NOMO-1 treated with DMSO at 0.1 percent for 48 hours (cell line): ENCODE results near the gene GASK1A.

Experiments
- DNase-seq: peaks from one replicate; lab custom pipeline; 2025; ENCODE audit not compliant: unreplicated experiment; lab: John Stamatoyannopoulos, UW

The GASK1A gene

GRCh38 chr3:42982645-42983412, 3.7 kb downstream of the GASK1A start:
- no peak for DNase-seq

DNA sequence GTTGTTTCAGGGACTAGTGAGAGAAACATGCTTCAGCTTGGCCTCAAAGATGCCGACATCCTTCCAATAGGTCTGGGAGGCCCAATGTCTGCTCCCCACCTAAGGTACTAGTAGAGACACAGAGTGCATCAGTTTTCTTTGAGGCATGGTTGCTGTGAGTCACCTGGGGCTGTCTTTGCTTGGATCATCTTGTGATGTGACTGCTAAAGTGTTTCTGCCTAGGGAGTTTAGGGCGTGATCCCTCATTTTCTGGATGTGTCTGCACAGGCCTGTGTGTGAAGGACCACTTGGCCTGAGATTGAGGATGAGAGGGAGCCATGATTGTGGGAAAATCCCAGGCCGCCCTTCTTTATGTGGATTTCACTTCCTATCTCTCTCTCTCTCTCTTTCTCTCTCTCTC, 4.8 kb downstream of the GASK1A start:
- no peak for DNase-seq

- no peak for DNase-seq
Measured at GRCh38 chr3:42984701-42985100, 5.6 kb downstream of the GASK1A start.

- DNase-seq, result no peak
Measured at GRCh38 chr3:42988097-42988496, 9.0 kb downstream of the GASK1A start.

GRCh38 chr3:42988566-42988965, 9.5 kb downstream of the GASK1A start:
- no peak for DNase-seq

DNA sequence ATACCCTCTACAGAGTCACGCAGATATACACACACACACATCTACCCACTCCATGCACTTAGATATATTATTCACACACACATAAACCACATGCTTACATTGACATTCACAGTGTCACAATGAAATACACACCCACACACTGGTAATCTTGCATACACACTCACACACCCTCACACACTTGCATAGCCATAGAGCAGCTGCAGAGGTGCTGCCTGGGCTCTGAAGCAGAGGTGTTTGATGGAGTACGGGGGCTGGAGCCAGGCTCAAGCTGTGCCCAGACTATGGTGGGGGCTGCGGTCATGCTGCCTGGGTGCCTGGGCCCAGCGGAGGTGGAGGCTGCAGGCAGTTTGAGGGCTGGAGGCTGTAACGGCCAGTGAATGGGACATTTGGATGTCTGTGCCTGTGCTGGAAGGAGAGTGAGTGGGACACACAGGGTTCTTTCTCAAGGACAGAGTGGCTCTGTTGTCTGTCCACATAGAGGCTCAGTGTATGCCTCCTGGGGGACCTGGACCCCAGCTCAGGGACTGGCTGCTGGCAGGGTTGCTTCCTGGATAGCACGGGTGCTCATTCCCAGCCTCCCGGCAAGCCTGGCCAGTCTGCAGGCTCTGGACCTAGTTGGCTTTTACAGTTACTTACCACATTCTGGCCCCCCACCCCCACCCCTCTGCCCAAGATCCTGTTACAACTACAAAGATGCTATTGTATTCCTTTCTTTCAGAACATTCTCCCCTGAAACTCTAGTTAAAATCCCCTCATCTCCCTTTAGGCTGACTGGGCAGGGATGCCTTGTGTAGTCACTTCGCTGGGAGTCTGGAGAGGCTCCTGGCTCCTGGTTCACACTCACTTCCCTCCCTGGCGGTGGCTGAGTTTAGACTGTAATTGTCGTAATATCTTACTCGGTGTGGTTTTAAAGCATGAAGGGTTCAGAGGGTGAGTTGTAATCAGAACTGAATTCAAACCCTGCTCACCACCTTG, 12.5 kb downstream of the GASK1A start:
- no peak for DNase-seq

DNA sequence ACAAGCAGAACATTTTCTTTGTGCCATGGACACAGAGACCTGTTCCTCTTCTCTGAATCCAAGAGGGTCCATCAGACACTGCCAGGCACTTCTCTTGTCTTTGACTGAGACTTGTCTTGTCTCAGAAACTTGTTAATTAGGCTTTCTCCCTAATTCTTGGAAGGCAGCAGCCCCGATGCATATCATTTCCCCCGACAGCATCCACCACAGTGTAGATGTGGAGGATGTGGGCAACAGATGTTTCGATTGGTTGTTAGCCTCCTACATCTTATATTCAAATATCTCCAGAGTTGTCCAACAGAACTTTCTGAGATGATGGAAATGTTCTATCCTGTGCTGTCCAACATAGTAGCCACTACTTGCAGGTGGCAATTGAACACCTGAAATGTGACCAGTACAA, 15.5 kb downstream of the GASK1A start:
- no peak for DNase-seq

DNA sequence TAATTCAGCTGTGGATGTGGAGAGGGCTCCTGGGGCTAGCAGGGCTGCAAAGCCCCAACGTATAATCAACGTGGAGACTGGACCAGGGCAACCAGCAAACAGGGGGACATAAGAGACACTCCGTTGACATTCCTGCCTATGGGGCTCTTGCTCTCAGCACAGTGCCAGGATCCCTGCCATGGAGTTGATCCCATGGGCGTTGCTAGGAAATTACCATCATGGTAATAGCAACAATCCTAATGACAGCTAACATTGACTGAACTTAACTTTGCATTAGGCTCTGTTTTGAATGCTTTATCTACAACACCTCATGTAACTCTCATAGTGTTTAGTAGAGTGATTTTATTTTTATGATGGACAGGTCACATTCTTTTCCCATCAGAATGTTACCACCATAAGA, 16.9 kb downstream of the GASK1A start:
- no peak for DNase-seq

DNA sequence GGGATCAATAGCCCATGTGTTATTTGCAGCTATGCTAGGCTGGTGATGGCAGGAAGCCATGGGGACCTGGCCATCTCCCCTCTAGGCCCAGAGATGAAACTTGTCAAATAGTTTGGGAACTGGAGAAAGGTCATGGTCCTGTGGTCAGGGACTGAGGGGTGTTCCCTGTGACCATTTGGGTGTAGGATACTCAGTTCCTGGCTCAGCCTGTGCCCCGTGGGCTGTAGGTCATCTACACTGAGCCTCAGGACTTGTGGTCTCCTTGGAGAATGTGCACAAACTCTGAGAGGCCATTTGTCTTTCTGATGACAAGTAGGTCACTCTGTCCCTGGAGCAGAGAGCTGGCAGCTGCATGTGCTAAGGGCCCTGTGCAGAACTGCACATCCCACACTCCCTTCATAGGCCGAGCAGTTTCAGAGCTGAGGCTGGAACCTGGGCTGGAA, 17.5 kb downstream of the GASK1A start:
- no peak for DNase-seq

DNA sequence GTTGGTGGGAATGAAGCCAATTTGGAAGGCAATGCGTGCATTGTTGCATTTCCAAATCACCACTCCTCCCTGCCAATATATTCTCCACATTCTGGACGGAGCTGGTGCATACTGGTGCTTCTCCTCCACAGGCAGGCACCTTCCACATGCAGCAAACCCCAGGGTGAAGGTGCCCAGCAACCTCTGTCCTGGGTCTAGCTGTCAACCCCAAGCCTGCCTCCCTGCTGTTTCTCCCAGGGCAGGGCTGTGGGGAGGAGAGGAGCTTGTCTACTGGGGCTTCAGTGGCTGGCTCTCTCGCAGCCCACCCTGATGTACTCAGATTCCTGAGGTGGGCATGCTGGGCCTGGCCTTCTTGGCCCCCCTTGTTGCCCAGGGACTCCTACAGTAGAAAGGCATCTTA, 20.1 kb downstream of the GASK1A start:
- DNase-seq, result no peak

DNA sequence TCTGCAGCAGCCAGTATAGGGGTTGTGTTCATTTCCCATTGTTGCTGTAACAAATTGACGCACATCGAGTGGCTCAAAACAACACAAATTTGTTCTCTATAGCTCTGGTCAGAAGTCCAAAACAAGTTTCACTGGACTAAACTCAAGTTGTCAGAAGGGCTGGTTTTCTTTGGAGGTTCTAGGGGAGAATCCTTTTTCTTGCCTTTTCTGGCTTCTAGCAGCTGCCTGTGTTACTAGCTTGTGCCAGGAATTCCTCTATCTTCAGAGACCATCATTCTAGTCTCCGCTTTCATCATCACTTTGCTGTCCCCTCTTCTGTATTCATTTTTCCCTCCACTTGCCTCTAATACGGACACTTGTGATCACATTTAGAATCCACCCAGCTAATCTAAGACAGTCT, 20.5 kb downstream of the GASK1A start:
- no peak for DNase-seq

- DNase-seq, result no peak
Measured at GRCh38 chr3:43000387-43000786, 21.3 kb downstream of the GASK1A start.

- DNase-seq, result no peak
Measured at GRCh38 chr3:43001094-43001553, 22.0 kb downstream of the GASK1A start.

GRCh38 chr3:43001556-43002121, 22.5 kb downstream of the GASK1A start:
- no peak for DNase-seq

DNA sequence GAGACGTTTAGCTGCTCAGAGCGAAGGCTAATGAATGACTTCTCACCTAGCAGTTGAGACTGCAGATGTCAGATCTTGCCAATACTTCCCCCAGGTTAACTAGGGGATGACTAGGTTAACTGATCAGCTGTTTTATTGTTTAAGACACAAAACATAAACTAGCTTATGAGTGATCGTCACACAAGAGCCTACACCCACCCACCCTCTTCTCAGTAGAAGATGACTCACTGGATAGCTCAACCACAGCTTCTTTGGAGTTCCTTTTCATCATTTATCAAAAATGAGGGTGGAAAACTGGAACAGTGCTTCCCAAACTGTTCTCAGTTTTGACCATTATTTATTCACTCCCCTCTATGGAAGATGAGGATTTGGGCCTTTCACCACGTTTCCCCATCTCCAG, 25.2 kb downstream of the GASK1A start:
- no peak for DNase-seq

GRCh38 chr3:43005253-43005652, 26.1 kb downstream of the GASK1A start:
- no peak for DNase-seq

- DNase-seq, result no peak
Measured at GRCh38 chr3:43005981-43006380, 26.9 kb downstream of the GASK1A start.

- no peak for DNase-seq
Measured at GRCh38 chr3:43006825-43007224, 27.7 kb downstream of the GASK1A start.

- DNase-seq, result no peak
Measured at GRCh38 chr3:43009547-43009946, 30.4 kb downstream of the GASK1A start.

DNA sequence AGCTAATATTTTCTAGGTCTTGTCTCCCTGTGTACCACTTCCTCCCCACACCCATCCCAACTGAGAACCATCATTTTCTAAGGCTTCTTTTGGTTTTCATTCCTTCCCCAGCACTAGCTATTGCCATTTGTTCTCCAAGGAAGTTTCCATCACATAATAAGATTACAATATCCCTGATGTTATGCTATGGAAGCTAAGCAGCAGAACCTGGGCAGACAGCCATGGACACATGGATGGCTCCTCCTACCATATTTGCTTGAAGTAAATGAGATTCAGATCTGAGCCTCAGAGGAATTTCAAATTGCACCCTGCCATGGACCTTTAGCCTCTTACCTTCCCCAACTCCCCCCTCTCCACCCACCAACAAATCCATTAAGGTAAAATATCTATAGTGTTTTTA, 31.5 kb downstream of the GASK1A start:
- no peak for DNase-seq

- DNase-seq, result no peak
Measured at GRCh38 chr3:43011638-43012037, 32.5 kb downstream of the GASK1A start.

- DNase-seq, result no peak
Measured at GRCh38 chr3:43012174-43012573, 33.1 kb downstream of the GASK1A start.
